ENCODE results near the gene RAET1E. TPM values are rescaled to one million over a fixed set of nuclear protein-coding genes. Genes with fewer than 3 reads are reported as not detected.

Gene RAET1E
- total RNA-seq, 1 experiment from 2014 or later = not detected

DNA sequence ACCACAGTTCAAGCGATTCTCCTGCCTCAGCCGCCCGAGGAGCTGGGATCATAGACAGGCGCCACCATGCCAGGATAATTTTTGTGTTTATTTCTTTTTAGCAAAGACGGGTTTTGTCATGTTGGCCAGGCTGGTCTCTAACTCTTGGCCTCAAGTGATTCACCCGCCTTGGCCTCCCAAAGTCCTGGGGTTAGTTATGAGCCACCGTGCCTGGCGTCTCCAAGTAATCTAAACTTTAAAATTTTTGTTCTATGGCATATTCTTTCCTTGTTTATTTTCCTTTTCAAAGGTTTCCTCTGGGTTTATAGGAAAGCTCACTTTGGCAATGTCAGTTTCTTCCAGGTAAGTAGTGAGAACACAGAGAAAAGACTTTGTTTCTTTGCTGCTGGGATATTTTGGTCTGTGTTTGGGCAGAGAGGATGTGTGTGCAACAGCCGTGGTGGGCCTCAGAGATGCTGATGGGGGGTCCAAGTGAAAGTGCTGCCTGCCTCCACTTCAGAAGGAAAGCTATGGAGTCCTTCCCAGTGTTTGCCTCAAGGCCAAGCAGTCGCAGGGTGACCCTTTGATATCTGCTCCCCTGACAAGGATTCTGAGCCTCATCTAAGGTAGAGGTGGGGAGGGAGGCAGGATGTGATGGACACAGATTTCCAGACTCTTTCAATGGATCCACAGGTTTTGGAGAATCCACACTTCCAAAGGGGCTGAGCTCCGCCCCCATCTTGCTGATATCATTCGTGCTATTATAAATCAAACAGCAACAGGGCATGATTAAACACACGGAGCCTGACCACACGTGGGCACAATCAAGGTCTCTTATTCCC lies 36.1 kb downstream of the RAET1E start:
- Histone ChIP-seq H3K9me3 (ENCODE audit: control insufficient read depth, low read depth, low read length) (no peaks in the 10 kb centered on the region), H3K4me1 (ENCODE audit: insufficient read depth, low read length) (peaks cover 2% of the 10 kb centered on the region; the same call in 1 of the 2 replicates), H2AFZ (ENCODE audit: low read length) (no peak overlapping the region), H2AK5ac (ENCODE audit: insufficient read length, low read length) (no peak overlapping the region), H2BK12ac (ENCODE audit: insufficient read length, low read depth, low read length) (no peak overlapping the region), H4K91ac (ENCODE audit: insufficient read length, low read depth, low read length) (no peak overlapping the region), H3K79me2 (ENCODE audit: insufficient read depth, low read length) (no peaks in the 10 kb centered on the region), H4K20me1 (ENCODE audit: control insufficient read depth, insufficient read depth, insufficient read length) (peaks cover 3% of the 10 kb centered on the region), H2BK120ac (ENCODE audit: low read depth, low read length, poor library complexity, severe bottlenecking) (no peak overlapping the region), H2BK20ac (ENCODE audit: low read depth, low read length, poor library complexity, severe bottlenecking) (no peak overlapping the region), H3K56ac (ENCODE audit: insufficient read length, low read depth, low read length) (no peak overlapping the region), H3K23me2 (ENCODE audit: insufficient read length, low read depth, low read length, poor library complexity, severe bottlenecking) (peaks cover 12% of the 10 kb centered on the region), H3K79me1 (ENCODE audit: insufficient read depth, low read depth, low read length, poor library complexity, severe bottlenecking) (peaks cover 2% of the 10 kb centered on the region), H3K9ac (ENCODE audit: extremely low read depth, insufficient read length, low read length) (no peak overlapping the region), H3K4me2 (ENCODE audit: insufficient read depth, insufficient read length, low read length) (no peak overlapping the region), H4K8ac (replicated peaks; ENCODE audit: insufficient read length, low read depth, low read length) (no peak overlapping the region), H3K23ac (ENCODE audit: insufficient read length, low read depth, low read length) (no peak overlapping the region), H4K5ac (ENCODE audit: insufficient read length, low read depth, low read length) (no peak overlapping the region), H3K4ac (ENCODE audit: low read depth, low read length) (no peak overlapping the region), H2BK5ac (ENCODE audit: insufficient read length, low read length) (no peak overlapping the region), H2BK15ac (ENCODE audit: low read depth, low read length) (no peak overlapping the region), H3T11ph (ENCODE audit: low read length) (no peak overlapping the region), H3K27me3 (ENCODE audit: insufficient read depth, low read length) (no peaks in the 10 kb centered on the region), H3K18ac (ENCODE audit: insufficient read length, low read depth, low read length) (no peak overlapping the region), H3K14ac (ENCODE audit: insufficient read depth, low read length) (no peak overlapping the region), H3K27ac (ENCODE audit: insufficient read length, low read depth, low read length) (no peak overlapping the region)
- no CpG with 5 or more reads among the region's 14 CpGs for WGBS (ENCODE audit: extremely low coverage, insufficient read length, low lambda C conversion rate)
- no peaks in the 10 kb centered on the region; a peak in 1 of 7 replicates for H3K36me3 Mint-ChIP-seq (ENCODE audit: insufficient read depth in 1 of 3, low read depth in 3 of 3)
- no peak for DNase-seq
- peak overlapping the region; percentile 24 to 71 for H3K4me3 Mint-ChIP-seq
- no peaks in the 10 kb centered on the region for H3K9me3 Mint-ChIP-seq
- peaks cover 22% of the 10 kb centered on the region for H3K27me3 Mint-ChIP-seq (ENCODE audit: low read depth)
- peaks cover 38 to 44% of the 10 kb centered on the region in 2 experiments for H3K4me1 Mint-ChIP-seq
- TF ChIP-seq, protein P1, sequence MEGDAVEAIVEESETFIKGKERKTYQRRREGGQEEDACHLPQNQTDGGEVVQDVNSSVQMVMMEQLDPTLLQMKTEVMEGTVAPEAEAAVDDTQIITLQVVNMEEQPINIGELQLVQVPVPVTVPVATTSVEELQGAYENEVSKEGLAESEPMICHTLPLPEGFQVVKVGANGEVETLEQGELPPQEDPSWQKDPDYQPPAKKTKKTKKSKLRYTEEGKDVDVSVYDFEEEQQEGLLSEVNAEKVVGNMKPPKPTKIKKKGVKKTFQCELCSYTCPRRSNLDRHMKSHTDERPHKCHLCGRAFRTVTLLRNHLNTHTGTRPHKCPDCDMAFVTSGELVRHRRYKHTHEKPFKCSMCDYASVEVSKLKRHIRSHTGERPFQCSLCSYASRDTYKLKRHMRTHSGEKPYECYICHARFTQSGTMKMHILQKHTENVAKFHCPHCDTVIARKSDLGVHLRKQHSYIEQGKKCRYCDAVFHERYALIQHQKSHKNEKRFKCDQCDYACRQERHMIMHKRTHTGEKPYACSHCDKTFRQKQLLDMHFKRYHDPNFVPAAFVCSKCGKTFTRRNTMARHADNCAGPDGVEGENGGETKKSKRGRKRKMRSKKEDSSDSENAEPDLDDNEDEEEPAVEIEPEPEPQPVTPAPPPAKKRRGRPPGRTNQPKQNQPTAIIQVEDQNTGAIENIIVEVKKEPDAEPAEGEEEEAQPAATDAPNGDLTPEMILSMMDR (conservative IDR thresholded peaks at IDR 0.05) = no peak
- no peak overlapping the region for H3K27ac Mint-ChIP-seq
